ENCODE data around the gene PDZD8. TPM values are rescaled to one million over a fixed set of nuclear protein-coding genes. Genes with fewer than 3 reads are reported as not detected.

The PDZD8 gene
- total RNA-seq, 1 donor from 2014 or later, result 31.3 TPM

GRCh38 chr10:117413928-117414618, 38.8 kb upstream of the PDZD8 start:
- H3K9ac ChIP-seq (ENCODE audit: low read length), result no peak overlapping the region
- H3K27ac Mint-ChIP-seq (ENCODE audit: unreplicated experiment), result no peak overlapping the region
- no peaks in the 10 kb centered on the region for H3K9me3 Mint-ChIP-seq (ENCODE audit: unreplicated experiment)
- no peak overlapping the region for H3K4me2 ChIP-seq (ENCODE audit: low read length)
- no peak overlapping the region for H3K27ac ChIP-seq (ENCODE audit: low read depth, low read length)
- H3K79me2 ChIP-seq (ENCODE audit: insufficient read depth, low read length), result no peaks in the 10 kb centered on the region
- H3K4me3 Mint-ChIP-seq (ENCODE audit: unreplicated experiment), result no peak overlapping the region
- DNase-seq (ENCODE audit: low read depth) (no peak), FAIRE-seq (no peak)
- H3K27me3 ChIP-seq (ENCODE audit: insufficient read depth, low read length), result no peaks in the 10 kb centered on the region
- H3K4me3 ChIP-seq (ENCODE audit: insufficient read depth, low read depth, low read length), result no peak overlapping the region
- no peak overlapping the region for H2AFZ ChIP-seq (ENCODE audit: low read depth, low read length)
- peaks cover 16% of the 10 kb centered on the region for H3K27me3 Mint-ChIP-seq (ENCODE audit: low read depth, unreplicated experiment)
- H3K9me3 ChIP-seq (ENCODE audit: insufficient read depth, low read depth, low read length), result no peaks in the 10 kb centered on the region
- H3K4me1 ChIP-seq (ENCODE audit: insufficient read depth, low read length), result no peaks in the 10 kb centered on the region
- H3K36me3 Mint-ChIP-seq (ENCODE audit: low read depth, unreplicated experiment), result no peaks in the 10 kb centered on the region
- H4K20me1 ChIP-seq (ENCODE audit: insufficient read depth, low read length), result no peaks in the 10 kb centered on the region
- no peaks in the 10 kb centered on the region for H3K4me1 Mint-ChIP-seq (ENCODE audit: low read depth, unreplicated experiment)
- TF ChIP-seq EZH2 (IDR thresholded peaks at IDR 0.05; ENCODE audit: insufficient read depth, low read length) (no peak), CTCF (IDR thresholded peaks at IDR 0.05; ENCODE audit: insufficient read depth, low read depth, low read length) (no peak)
- H3K36me3 ChIP-seq (ENCODE audit: insufficient read depth, low read length), result no peaks in the 10 kb centered on the region

- Histone ChIP-seq H3K27me3 (ENCODE audit: insufficient read depth, low read length) (no peaks in the 10 kb centered on the region), H3K4me1 (ENCODE audit: insufficient read depth, low read length) (no peaks in the 10 kb centered on the region), H4K20me1 (ENCODE audit: insufficient read depth, low read length) (no peaks in the 10 kb centered on the region), H3K4me2 (ENCODE audit: low read length) (no peak overlapping the region), H3K36me3 (ENCODE audit: insufficient read depth, low read length) (no peaks in the 10 kb centered on the region), H2AFZ (ENCODE audit: low read depth, low read length) (no peak overlapping the region), H3K79me2 (ENCODE audit: insufficient read depth, low read length) (no peaks in the 10 kb centered on the region), H3K4me3 (ENCODE audit: insufficient read depth, low read depth, low read length) (no peak overlapping the region), H3K27ac (ENCODE audit: low read depth, low read length) (no peak overlapping the region), H3K9ac (ENCODE audit: low read length) (no peak overlapping the region), H3K9me3 (ENCODE audit: insufficient read depth, low read depth, low read length) (no peaks in the 10 kb centered on the region)
- Mint-ChIP-seq H3K4me1 (ENCODE audit: low read depth, unreplicated experiment) (no peaks in the 10 kb centered on the region), H3K27me3 (ENCODE audit: low read depth, unreplicated experiment) (peaks cover 18% of the 10 kb centered on the region), H3K9me3 (ENCODE audit: unreplicated experiment) (no peaks in the 10 kb centered on the region), H3K27ac (ENCODE audit: unreplicated experiment) (no peak overlapping the region), H3K36me3 (ENCODE audit: low read depth, unreplicated experiment) (no peaks in the 10 kb centered on the region), H3K4me3 (ENCODE audit: unreplicated experiment) (no peak overlapping the region)
- no peak for FAIRE-seq
- no peak for DNase-seq (ENCODE audit: low read depth)
- TF ChIP-seq EZH2 (IDR thresholded peaks at IDR 0.05; ENCODE audit: insufficient read depth, low read length) (no peak), CTCF (IDR thresholded peaks at IDR 0.05; ENCODE audit: insufficient read depth, low read depth, low read length) (no peak)
Observed at GRCh38 chr10:117412469-117413010, 37.3 kb upstream of the PDZD8 start.
